HG03575 (cell line): ENCODE data around the gene OSBPL10.

ENCODE experiments used
- ATAC-seq: cut with Tn5 transposase; IDR thresholded peaks from one replicate; pipeline ENCODE4 v1.9.1; 2021; ENCODE audit not compliant: unreplicated experiment, insufficient number of reproducible peaks, low FRiP score; ENCODE audit errors: extremely low read depth

The OSBPL10 gene

GRCh38 chr3:31770822-31771326, 210.2 kb downstream of the OSBPL10 start:
- no peak for ATAC-seq

- ATAC-seq = no peak
Observed at GRCh38 chr3:31768479-31769125, 212.5 kb downstream of the OSBPL10 start.

GRCh38 chr3:31767920-31768319, 213.1 kb downstream of the OSBPL10 start:
- ATAC-seq = no peak

GRCh38 chr3:31766669-31767068, 214.4 kb downstream of the OSBPL10 start:
- ATAC-seq = no peak

- no peak for ATAC-seq
Observed at GRCh38 chr3:31765871-31766270, 215.2 kb downstream of the OSBPL10 start.

- no peak for ATAC-seq
Observed at GRCh38 chr3:31763731-31764130, 217.3 kb downstream of the OSBPL10 start.

- ATAC-seq = no peak
Observed at GRCh38 chr3:31762888-31763351, 218.1 kb downstream of the OSBPL10 start.

- ATAC-seq = no peak
Observed at GRCh38 chr3:31762097-31762764, 218.8 kb downstream of the OSBPL10 start.

- ATAC-seq = no peak
Observed at GRCh38 chr3:31760654-31761053, 220.4 kb downstream of the OSBPL10 start.

GRCh38 chr3:31758322-31758965, 222.6 kb downstream of the OSBPL10 start:
- ATAC-seq = no peak

GRCh38 chr3:31755926-31756658, 225.0 kb downstream of the OSBPL10 start:
- no peak for ATAC-seq

- ATAC-seq = peak; percentile 96
Observed at GRCh38 chr3:31754575-31755278, 226.3 kb downstream of the OSBPL10 start.

GRCh38 chr3:31753050-31753425, 228.0 kb downstream of the OSBPL10 start:
- ATAC-seq = no peak

GRCh38 chr3:31752305-31753049, 228.6 kb downstream of the OSBPL10 start:
- no peak for ATAC-seq

- ATAC-seq = no peak
Observed at GRCh38 chr3:31750341-31750740, 230.7 kb downstream of the OSBPL10 start.

GRCh38 chr3:31748933-31749295, 232.1 kb downstream of the OSBPL10 start:
- no peak for ATAC-seq

- no peak for ATAC-seq
Observed at GRCh38 chr3:31748281-31748932, 232.7 kb downstream of the OSBPL10 start.

GRCh38 chr3:31747785-31748184, 233.3 kb downstream of the OSBPL10 start:
- ATAC-seq = no peak
